BLaER1 (cell line): ENCODE measurements around the gene POLN.
"Not testable (repeated sequence)": the region's sequence is repeated elsewhere in the genome, so short reads cannot be mapped to it uniquely, and the experiment has no call there.

Experiments used
- H3K27ac ChIP-seq: shearing (Covaris generic); formaldehyde crosslinking; 2 replicates; pipeline ENCODE4 v1.8.1; 2022
- H3K27me3 ChIP-seq: shearing (Covaris generic); formaldehyde crosslinking; 2 replicates; pipeline ENCODE4 v1.8.1; 2022
- H3K36me3 ChIP-seq: shearing (Covaris generic); formaldehyde crosslinking; 2 replicates; pipeline ENCODE4 v1.8.1; 2022
- H3K4me1 ChIP-seq: shearing (Covaris generic); formaldehyde crosslinking; 2 replicates; pipeline ENCODE4 v1.8.1; 2022
- H3K4me2 ChIP-seq: shearing (Covaris generic); formaldehyde crosslinking; 2 replicates; pipeline ENCODE4 v1.8.1; 2022
- H3K4me3 ChIP-seq: shearing (Covaris generic); formaldehyde crosslinking; 2 replicates; pipeline ENCODE4 v1.8.1; 2022
- H3K9ac ChIP-seq: shearing (Covaris generic); formaldehyde crosslinking; 2 replicates; pipeline ENCODE4 v1.8.1; 2022
- H3K9me3 ChIP-seq: shearing (Covaris generic); formaldehyde crosslinking; 2 replicates; pipeline ENCODE4 v1.8.1; 2022
- H4K20me1 ChIP-seq: shearing (Covaris generic); formaldehyde crosslinking; 2 replicates; pipeline ENCODE4 v1.8.1; 2022
- Cebpa-rat ChIP-seq: shearing (Covaris generic); IDR thresholded peaks from 2 replicates; pipeline ENCODE4 v1.8.1; 2022

POLN gene

DNA sequence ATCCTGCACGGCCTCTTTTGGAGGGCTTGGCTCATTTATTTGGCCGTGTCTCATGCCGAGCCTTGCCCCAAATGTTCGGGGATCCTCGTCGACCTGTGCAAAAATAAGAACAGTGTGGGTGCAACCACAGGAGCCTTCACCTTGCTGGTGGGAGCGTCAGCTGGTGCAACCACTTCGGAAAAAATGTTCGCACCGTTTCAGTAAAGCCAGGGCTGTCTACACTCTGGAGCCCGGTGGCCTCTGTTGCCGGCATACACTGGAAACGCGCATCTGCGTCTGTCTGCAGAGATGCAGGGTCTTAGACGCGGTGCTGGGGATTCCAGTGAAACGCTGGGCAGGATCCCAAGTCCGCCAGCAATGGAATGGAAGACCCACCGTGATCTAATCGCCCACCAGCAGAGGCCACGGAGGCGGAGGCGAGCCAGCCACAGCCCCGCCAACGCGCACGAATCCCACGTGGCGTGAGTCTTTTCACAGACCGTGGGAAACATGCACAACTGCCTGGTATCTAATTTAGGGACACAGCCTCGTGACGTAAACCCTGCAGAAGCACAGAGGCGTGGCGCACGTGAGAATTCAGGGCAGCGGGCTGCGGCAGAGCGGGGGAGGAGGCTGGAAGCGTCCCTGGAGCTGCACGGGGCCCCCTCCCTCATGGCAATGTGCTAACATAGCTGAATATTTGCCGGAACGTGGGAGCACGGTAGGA, 33.8 kb upstream of the POLN start:
- no peak overlapping the region for H3K9ac ChIP-seq

DNA sequence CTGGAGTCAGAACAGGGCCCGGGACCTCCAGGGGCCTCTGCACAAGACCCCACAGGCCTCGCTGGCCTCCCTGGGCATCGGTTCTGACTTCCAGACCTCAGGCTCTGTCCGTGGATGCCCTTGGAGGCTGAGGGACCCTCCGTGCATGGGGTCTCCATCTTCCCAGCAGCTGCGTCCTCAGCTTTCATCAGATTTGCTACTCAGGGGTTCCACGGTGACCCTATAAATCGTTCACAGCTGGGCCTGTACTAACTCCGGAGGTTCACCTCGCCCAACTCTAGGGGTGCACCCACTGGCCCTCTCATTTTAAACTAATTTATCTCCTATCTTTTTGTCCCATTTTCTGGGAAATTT, 33.1 kb upstream of the POLN start:
- H3K4me2 ChIP-seq, H3K27me3 ChIP-seq, H3K9ac ChIP-seq, H3K4me3 ChIP-seq, H4K20me1 ChIP-seq, H3K27ac ChIP-seq, H3K36me3 ChIP-seq, H3K9me3 ChIP-seq: not testable (repeated sequence)
- peaks cover 31% of the 10 kb centered on the region for H3K4me1 ChIP-seq

More for the DNA sequence above, 33.8 kb upstream of the POLN start:
- Histone ChIP-seq H4K20me1 (no peaks in the 10 kb centered on the region), H3K4me3 (no peak overlapping the region), H3K36me3 (no peaks in the 10 kb centered on the region), H3K9me3 (no peaks in the 10 kb centered on the region), H3K4me2 (peak overlapping the region; percentile 24; the same call in 1 of the 2 replicates), H3K27ac (no peak overlapping the region), H3K4me1 (peaks cover 38% of the 10 kb centered on the region), H3K27me3 (no peaks in the 10 kb centered on the region)
- TF ChIP-seq Cebpa-rat, result no peak

DNA sequence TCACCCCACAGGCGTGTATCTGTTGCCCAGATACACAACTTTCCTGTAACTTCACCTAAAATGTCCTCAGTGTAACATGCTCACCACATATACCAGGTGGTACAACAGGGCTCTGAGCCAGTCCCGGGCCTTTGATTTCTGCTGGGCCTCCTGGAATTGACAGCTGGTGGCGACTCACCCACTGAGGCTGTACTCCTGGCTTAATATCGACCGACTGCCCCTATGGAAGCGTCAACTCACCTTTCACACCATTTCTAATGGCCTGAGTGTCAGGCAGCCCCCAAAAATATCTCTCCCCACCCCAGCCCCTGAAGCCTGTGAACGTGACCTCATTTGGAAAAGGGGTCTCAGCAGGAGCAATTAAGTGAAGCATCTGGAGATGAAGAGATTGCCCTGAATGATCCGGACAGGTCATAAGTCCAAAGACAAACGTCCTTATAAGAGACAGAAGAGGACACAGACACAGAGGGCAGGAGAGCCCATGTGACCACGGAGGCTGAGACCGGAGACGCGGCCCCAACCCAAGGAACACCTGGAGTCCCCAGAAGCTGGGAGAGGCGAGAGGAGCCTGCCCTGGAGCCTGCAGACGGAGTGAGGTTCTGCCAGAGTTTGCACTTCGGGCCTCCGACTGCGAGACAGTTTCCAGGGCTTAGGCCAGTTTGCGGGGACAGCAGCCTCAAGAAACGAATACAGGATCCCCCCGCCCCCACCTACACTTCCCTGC, 32.6 kb upstream of the POLN start:
- Histone ChIP-seq H3K4me2 (no peak overlapping the region), H3K4me3 (no peak overlapping the region), H4K20me1 (no peaks in the 10 kb centered on the region), H3K9me3 (no peaks in the 10 kb centered on the region), H3K36me3 (no peaks in the 10 kb centered on the region), H3K27me3 (no peaks in the 10 kb centered on the region), H3K9ac (no peak overlapping the region), H3K4me1 (peaks cover 27% of the 10 kb centered on the region), H3K27ac (no peak overlapping the region)
- no peak for TF ChIP-seq Cebpa-rat

DNA sequence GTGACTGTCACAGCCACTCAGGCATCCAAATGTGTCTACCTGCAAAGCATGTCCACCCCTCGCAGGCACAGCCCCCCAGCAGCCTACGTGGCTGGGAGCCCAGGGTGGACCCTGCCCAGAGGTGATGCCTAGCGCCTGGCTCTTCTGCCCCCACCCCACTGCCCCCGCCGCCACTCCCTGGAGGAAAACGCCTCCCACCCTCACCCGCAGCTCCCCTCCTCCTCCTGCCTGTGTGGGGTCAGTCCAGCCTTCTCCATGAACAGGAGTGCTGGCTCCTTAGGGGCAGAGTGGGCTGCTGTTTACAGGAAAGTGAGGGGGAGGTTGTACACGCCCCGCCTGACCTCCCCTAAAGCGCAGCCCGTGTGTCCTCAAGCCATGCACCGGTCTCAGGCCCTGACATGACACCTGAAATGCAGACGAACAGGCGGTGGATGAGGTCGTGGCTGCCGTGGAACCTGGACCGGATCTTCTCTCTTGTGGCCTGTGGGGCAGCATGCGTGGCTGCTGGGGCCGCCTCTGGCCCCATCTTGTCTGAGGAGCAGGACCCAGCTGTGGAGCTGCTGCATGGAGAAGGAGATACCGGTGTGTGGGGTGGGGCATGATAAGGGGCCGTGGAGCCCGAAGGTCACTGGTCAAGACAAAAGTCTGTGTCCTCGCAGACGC, 31.9 kb upstream of the POLN start:
- Histone ChIP-seq H3K27ac (no peak overlapping the region), H3K27me3 (no peaks in the 10 kb centered on the region), H3K36me3 (no peaks in the 10 kb centered on the region), H3K4me2 (peak overlapping the region; percentile 17; the same call in 1 of the 2 replicates), H3K4me3 (no peak overlapping the region), H3K4me1 (peaks cover 28% of the 10 kb centered on the region), H3K9me3 (no peaks in the 10 kb centered on the region), H4K20me1 (no peaks in the 10 kb centered on the region), H3K9ac (no peak overlapping the region)
- no peak for TF ChIP-seq Cebpa-rat

DNA sequence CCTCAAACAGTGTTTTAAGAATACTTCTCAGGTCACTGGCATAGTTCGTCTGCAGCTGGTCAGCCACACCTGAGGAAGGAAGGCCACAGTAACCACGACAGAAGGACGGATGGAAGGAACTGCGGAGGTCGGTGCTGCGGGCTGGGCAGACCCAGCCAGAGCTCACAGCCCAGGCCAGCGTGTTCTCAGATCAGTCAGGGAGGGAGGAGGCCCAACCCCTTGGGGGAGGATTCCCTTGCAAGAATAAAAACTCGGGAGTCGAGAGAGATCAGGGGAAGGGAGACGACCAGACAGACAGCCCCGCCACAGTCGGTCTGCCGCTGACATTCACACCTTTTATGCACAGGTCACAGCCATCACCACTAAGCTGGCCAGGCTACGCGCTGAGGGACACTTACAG, 31.3 kb upstream of the POLN start:
- Histone ChIP-seq H3K36me3 (no peaks in the 10 kb centered on the region), H3K4me2 (peak overlapping the region; percentile 17; the same call in 1 of the 2 replicates), H3K27ac (no peak overlapping the region), H3K4me1 (peaks cover 28% of the 10 kb centered on the region), H3K4me3 (no peak overlapping the region), H3K9ac (no peak overlapping the region), H3K9me3 (no peaks in the 10 kb centered on the region), H4K20me1 (no peaks in the 10 kb centered on the region), H3K27me3 (no peaks in the 10 kb centered on the region)
- no peak for TF ChIP-seq Cebpa-rat

DNA sequence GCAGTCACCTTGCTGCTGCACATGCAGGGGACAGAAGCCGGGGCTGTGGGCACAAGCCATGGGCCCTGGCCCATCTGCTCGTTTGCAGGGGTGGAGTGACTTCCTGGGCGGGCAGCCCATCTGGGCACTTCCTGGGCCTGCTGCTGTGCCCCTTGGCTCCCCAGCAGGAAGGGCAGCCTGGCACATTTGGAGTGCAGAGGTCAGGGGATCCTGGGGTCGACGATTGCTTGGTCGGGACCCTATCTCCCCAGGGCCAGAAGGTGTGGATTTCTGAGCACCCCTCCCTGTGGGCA, 30.9 kb upstream of the POLN start:
- Histone ChIP-seq H3K27me3 (no peaks in the 10 kb centered on the region), H3K9ac (no peak overlapping the region), H3K4me3 (no peak overlapping the region), H3K9me3 (no peaks in the 10 kb centered on the region), H3K4me1 (peaks cover 28% of the 10 kb centered on the region), H3K4me2 (0 out of 2 replicates have a peak overlapping the region, but pooled peaks have one; percentile 17), H3K27ac (no peak overlapping the region), H4K20me1 (no peaks in the 10 kb centered on the region), H3K36me3 (no peaks in the 10 kb centered on the region)
- no peak for TF ChIP-seq Cebpa-rat

DNA sequence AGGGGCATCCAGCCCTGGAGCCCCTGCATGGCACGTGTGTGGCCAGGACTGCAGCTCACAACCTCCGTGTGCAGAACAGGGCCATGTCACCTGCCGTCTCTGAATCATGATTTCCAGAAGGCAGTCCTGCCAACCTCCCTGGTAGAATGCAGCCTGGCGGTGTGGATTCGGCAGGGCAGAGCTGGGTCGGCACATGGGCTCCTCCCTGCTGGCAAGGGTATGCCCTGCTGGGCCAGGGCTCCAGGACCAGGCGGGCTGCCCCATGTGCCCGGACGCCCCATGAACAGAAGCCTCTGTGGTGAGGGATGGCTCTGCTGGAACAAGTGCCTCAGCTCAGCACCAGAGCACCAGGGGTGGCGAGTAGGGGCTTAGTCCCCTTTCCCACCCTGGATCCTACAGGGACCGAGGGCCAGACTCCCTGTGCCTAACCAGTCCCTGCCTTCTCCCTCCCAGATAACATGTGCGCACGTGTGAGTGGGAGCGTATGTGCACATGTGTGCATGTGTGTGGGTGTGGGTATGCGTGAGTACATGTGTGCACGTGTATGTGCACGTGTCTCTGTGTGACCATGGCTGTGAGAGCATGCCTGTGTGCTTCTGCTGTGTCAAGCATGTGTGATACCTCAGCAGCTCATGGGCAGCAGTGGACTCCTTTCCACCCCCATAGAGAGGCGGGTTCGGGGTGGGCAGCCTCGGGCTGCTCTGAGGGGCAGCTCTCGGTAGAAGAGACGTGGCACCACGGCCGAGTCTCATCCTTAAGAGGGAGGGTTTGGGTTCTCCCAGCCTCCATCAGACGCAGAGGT, 30.3 kb upstream of the POLN start:
- Histone ChIP-seq H3K9ac (no peak overlapping the region), H3K4me2 (0 out of 2 replicates have a peak overlapping the region, but pooled peaks have one; percentile 17), H3K36me3 (no peaks in the 10 kb centered on the region), H3K4me3 (no peak overlapping the region), H3K27me3 (no peaks in the 10 kb centered on the region), H3K27ac (no peak overlapping the region), H3K9me3 (no peaks in the 10 kb centered on the region), H3K4me1 (peaks cover 28% of the 10 kb centered on the region), H4K20me1 (no peaks in the 10 kb centered on the region)
- no peak for TF ChIP-seq Cebpa-rat

DNA sequence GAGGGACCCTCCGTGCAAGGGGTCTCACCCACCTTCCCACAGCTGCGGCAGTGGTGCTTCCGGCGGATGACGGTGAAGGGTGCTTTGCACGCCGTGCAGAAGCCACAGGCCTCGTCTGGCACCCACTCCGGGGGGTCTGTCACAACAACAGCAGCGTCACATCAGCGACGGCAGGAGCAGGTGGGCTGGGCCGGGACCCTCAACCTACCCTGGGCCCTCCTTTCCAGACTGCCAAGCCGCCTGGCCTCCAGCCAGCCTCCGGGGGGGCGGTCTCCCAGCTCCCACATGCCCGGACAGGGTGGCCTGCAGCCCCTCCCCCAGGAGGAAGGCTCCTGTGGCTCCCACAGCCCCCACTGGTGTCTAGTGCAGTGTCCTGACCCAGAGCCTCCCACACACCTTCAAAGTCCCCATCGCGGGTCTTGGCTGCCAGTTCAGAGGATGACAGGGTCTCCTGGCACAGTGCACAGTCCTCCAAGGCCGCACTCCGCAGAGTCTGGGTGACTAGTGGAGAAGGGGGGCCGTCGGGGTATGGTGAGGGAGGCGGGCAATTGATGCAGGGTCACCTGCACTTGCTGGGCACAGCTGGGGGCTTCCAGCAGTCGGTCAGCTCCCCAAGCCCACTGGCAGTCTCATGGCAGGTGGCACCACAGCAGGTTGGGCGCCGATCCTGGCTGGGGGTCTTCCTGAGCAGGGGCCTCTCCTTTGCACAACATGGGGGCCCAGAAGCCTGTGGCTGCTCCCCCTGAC, 29.5 kb upstream of the POLN start:
- H3K4me3 ChIP-seq, result no peak overlapping the region
- H3K4me1 ChIP-seq, result peaks cover 28% of the 10 kb centered on the region
- no peak for TF ChIP-seq Cebpa-rat
- no peaks in the 10 kb centered on the region for H4K20me1 ChIP-seq
- H3K27ac ChIP-seq, result no peak overlapping the region
- H3K9ac ChIP-seq, result no peak overlapping the region
- H3K36me3 ChIP-seq, result no peaks in the 10 kb centered on the region
- no peaks in the 10 kb centered on the region for H3K27me3 ChIP-seq
- no peaks in the 10 kb centered on the region for H3K9me3 ChIP-seq
- H3K4me2 ChIP-seq, result no peak overlapping the region
